NK-92 (cell line): ENCODE results near the gene SLC6A18.

ENCODE experiments used
- DNase-seq: peaks from one replicate; lab custom pipeline; 2025; ENCODE audit not compliant: unreplicated experiment; lab: John Stamatoyannopoulos, UW

SLC6A18 gene

GRCh38 chr5:1230551-1230950, 5.4 kb downstream of the SLC6A18 start:
- no peak for DNase-seq

DNA sequence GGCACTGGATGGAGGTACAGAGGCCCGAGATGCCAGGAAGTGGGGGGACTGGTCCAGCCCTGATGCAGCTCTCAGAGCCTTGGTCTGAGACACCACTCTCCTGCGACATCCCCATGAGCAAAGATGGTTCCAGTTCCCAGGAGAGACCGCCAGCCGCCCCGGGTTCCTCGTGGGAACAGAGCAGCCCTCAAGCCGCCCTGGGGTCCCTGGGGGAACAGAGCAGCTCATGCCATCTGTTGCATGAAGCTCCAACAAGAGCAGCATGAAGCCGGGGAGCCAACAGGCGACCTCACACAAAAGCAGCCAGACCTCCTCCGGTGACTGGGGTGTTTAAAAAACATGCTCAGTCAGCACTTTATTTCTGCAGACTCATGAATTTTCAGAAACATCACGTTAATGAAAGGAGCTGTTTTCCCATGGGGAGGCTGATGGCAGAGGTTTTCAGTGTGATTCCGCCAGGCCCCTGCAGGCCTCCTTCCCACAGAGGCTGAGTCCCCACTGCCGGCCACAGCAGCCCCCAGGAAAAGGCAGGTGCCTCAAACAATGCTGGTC, 6.2 kb downstream of the SLC6A18 start:
- no peak for DNase-seq

DNA sequence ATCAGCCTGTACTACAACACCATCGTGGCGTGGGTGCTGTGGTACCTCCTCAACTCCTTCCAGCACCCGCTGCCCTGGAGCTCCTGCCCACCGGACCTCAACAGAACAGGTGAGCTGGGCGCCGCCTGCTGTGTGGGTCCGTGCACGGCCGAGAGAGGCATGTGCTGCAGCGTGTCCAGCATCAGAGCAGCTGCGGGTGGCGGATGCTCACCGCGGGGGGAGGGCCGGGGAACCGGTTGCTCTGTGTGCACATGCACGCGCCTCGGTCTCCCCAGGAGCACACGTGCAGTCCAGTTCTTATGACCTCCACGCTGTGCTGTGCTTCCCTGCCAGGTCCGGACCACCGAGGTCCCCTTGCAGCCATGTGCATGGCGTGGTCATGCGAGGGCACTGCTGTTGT, 7.6 kb downstream of the SLC6A18 start:
- no peak for DNase-seq

DNA sequence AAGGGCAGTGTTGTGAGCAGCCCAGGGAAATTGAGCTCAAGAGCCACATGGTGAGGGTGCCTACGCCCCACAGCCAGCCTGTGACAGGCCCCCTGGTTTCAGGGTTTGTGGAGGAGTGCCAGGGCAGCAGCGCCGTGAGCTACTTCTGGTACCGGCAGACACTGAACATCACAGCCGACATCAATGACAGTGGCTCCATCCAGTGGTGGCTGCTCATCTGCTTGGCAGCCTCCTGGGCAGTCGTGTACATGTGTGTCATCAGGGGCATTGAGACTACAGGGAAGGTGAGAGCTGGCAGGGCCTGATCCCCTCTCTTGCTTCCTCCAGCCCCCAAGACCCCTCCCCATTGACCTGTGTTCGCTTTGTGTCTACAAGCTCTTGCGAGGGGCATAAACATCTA, 10.2 kb downstream of the SLC6A18 start:
- DNase-seq = no peak

DNA sequence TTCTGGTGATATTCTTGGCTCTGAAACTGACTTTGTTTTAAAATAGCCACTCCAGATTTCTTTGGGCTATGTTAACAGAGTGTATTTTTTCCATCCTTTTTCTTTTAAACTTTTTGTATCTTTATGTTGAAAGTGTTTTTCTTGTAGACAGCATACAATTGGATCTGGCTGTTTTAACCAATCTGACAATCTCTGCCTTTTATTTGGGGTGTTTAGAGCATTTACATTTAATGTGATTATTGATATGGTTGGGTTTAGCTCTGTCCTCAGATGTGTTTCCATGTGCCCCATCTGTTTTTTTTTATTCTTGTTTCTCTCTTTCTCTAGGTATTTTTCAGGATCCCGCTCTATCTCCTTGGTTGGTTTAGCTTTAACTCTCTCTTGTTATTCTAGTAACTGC, 10.7 kb downstream of the SLC6A18 start:
- no peak for DNase-seq

- DNase-seq = no peak
These were observed 14.5 kb downstream of the SLC6A18 start for GRCh38 chr5:1239505-1240251.

DNA sequence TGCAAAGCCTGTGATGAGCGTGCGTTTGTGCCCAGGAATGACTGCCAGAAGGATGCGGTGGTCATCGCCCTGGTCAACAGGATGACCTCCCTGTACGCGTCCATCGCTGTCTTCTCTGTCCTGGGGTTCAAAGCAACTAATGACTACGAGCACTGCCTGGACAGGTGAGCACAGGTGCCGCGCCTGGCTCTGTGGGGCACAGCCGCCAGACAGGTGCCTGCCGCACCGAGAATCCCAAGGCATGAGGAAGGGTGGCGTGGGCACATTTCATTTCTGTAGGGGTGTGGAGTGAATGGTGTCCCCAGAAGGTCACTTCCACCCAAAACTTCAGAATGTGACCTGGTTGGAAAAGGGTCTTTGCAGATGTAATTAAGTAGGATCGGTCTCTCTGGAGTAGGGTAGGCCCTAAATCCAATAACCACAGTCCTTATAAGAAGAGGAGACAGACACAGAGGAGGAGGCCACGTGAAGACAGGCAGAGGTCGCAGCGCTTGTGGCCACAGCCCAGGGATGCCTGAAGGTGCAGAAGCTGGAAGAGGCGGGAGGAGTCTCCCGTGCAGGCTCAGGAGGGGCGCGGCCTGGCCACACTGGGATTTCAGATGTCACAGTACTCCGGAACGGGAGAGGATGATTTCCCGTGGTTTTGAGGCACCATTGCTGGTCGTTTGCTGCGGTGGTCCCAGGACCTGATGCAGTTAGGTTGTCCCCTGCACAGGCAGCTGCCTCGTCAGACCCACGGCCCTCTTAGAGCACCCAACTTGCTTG, 15.5 kb downstream of the SLC6A18 start:
- DNase-seq = no peak

- no peak for DNase-seq
These were observed 16.4 kb downstream of the SLC6A18 start for GRCh38 chr5:1241509-1242080.

- no peak for DNase-seq
These were observed 17.7 kb downstream of the SLC6A18 start for GRCh38 chr5:1242733-1243486.

DNA sequence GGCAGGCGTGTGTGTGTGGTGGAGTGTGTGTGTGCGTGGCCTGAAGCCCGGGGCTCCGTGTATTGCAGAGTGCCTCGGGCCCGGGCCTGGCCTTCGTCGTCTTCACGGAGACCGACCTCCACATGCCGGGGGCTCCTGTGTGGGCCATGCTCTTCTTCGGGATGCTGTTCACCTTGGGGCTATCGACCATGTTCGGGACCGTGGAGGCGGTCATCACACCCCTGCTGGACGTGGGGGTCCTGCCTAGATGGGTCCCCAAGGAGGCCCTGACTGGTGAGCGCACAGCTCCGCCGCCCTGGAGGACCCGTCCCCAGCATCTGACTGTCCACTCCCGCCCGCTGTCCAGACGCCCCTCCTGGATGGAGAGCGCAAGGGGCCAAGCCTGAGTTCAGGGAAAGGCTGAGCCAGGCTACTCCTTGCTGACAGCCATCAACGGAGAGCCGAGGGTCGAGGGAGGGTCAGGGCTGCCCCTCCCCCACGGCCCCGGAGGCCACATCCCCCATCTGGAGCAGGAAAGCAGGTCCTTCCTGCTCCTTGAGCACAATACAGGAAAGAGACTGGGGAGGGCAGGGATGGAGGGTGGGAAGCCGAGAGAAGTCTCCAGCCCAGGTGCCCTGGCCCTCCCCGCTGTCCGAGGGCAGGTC, 18.4 kb downstream of the SLC6A18 start:
- DNase-seq = no peak

GRCh38 chr5:1244255-1244654, 19.1 kb downstream of the SLC6A18 start:
- DNase-seq = no peak

- DNase-seq = no peak
These were observed 19.8 kb downstream of the SLC6A18 start for GRCh38 chr5:1244976-1245375.

- no peak for DNase-seq
These were observed 20.9 kb downstream of the SLC6A18 start for GRCh38 chr5:1245905-1246576.

GRCh38 chr5:1246711-1247431, 21.7 kb downstream of the SLC6A18 start:
- DNase-seq = no peak

GRCh38 chr5:1247811-1248210, 22.6 kb downstream of the SLC6A18 start:
- no peak for DNase-seq

GRCh38 chr5:1249366-1250280, 24.4 kb downstream of the SLC6A18 start:
- DNase-seq = no peak

DNA sequence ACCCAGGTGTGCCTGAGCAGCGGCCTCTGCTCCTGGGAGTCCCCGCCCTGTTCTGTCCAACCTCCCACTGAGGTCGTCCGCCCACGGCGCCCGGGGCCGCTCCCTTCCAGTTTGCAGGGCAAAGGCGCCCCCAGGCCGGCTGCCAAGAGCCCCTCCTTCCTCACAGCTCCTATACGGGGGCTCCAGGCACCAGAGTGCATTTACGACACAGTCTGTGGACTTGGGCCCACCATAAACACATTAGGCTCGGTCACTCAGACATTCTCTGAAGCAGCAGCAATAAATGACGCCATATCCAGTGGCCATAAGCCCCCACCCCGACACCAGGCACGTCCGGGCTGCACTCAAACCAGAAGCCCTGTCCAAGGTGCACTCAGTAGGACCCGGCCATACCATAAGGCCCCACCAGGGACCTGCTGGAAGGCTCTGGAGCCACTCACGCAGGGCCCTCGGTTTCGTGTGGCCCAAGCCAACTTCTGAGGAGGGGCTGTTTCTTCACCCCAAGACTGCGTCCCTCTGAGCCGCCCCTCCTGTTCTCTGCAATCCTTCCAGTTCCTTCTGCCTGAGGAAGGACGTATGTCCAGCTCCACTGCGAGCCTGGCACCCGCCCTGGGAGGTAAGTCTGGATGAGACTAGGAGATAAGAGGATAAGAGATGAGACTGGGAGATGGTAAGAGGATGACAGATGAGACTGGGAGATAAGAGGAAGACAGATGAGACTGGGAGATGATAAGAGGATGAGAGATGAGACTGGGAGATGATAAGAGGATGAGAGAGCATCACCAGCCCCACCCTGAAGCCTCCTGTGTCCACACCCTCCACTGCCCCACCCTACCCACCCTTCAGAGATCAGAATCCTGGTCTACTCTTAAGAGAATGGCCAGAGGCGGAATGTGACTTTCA, 26.7 kb downstream of the SLC6A18 start:
- DNase-seq = no peak
